GM18520 (cell line): ENCODE results near the gene BMP5.

Source experiments
- ATAC-seq: cut with Tn5 transposase; IDR thresholded peaks from one replicate; pipeline ENCODE4 v1.9.1; 2021; ENCODE audit not compliant: unreplicated experiment

The BMP5 gene

GRCh38 chr6:55729665-55730064 is 145.7 kb downstream of the BMP5 start:
- no peak for ATAC-seq

GRCh38 chr6:55726144-55726543 is 149.2 kb downstream of the BMP5 start:
- no peak for ATAC-seq

- ATAC-seq = no peak
Observed at GRCh38 chr6:55714831-55715230, 160.6 kb downstream of the BMP5 start.

- no peak for ATAC-seq
Observed at GRCh38 chr6:55713436-55713835, 162.0 kb downstream of the BMP5 start.

- no peak for ATAC-seq
Observed at GRCh38 chr6:55708711-55709110, 166.7 kb downstream of the BMP5 start.

GRCh38 chr6:55705451-55706440 is 169.6 kb downstream of the BMP5 start:
- no peak for ATAC-seq

- no peak for ATAC-seq
Observed at GRCh38 chr6:55704421-55704820, 171.0 kb downstream of the BMP5 start.
